Measurements from ENCODE around the gene HSPB1. TPM values are rescaled to one million over a fixed set of nuclear protein-coding genes. Genes with fewer than 3 reads are reported as not detected.
"Not testable (repeated sequence)": the region's sequence is repeated elsewhere in the genome, so short reads cannot be mapped to it uniquely, and the experiment has no call there.

Gene HSPB1
- total RNA-seq, 1 experiment from 2014 or later, result 422 TPM

- H3K9me3 ChIP-seq (ENCODE audit: control insufficient read depth, insufficient read depth, low read depth, low read length), result no peaks in the 10 kb centered on the region
- peak overlapping the region; percentile 57 for H3K27ac ChIP-seq (ENCODE audit: low read length)
- H3K4me3 ChIP-seq (ENCODE audit: low read depth in 2 of 2, low read length in 2 of 2), result no peak overlapping the region
- TF ChIP-seq SIN3A (IDR thresholded peaks at IDR 0.05; ENCODE audit: borderline replicate concordance, insufficient read depth, low read depth, low read length), result no peak
- no peak for TF ChIP-seq TCF7L2 (IDR thresholded peaks at IDR 0.05; ENCODE audit: low read depth, low read length)
- no peak for TF ChIP-seq CTCF (IDR thresholded peaks at IDR 0.05)
- TF ChIP-seq POLR2AphosphoS5 (IDR thresholded peaks at IDR 0.05; ENCODE audit: low read depth, low read length), result no peak
- TF ChIP-seq REST (IDR thresholded peaks at IDR 0.05; ENCODE audit: insufficient read depth in 1 of 2, low read depth in 2 of 2, low read length in 1 of 2), result no peak
- H3K4me1 ChIP-seq (ENCODE audit: control insufficient read depth, insufficient read depth, low read length), result peaks cover 36% of the 10 kb centered on the region
- BruUV-seq (replicated peaks), result no TSS peak
- no peak for DNase-seq (ENCODE audit: low read depth, low spot score)
- ChIA-PET CTCF (interaction anchor here (0.6 kb wide), 1 partner anchor 167 kb away, joined by 10 read pairs; no protein-coding TSS in a partner anchor), POLR2A (no interaction called here)
- ATAC-seq, result no peak
- H3K27me3 ChIP-seq (ENCODE audit: control insufficient read depth, insufficient read depth, low read length), result no peaks in the 10 kb centered on the region
- H3K36me3 ChIP-seq (ENCODE audit: control insufficient read depth, insufficient read depth, low read length), result no peaks in the 10 kb centered on the region
- intact Hi-C loops (cut with micrococcal nuclease; ENCODE audit: unreplicated experiment), result no loop called here
- in situ Hi-C loops (cut with HindIII; ENCODE audit: low pct_unique_long_range_greater_than_20kb, low sequenced_read_pairs), result no loop called here
Observed at GRCh38 chr7:76286842-76287403, 15.6 kb upstream of the HSPB1 start.

GRCh38 chr7:76290847-76291350 lies 11.6 kb upstream of the HSPB1 start:
- H3K9me3 ChIP-seq (ENCODE audit: control insufficient read depth, insufficient read depth, low read depth, low read length); in situ Hi-C loops (cut with HindIII; ENCODE audit: low pct_unique_long_range_greater_than_20kb, low sequenced_read_pairs); BruUV-seq (replicated peaks); H3K4me3 ChIP-seq (ENCODE audit: low read depth in 2 of 2, low read length in 2 of 2); DNase-seq (ENCODE audit: low read depth, low spot score); H3K27me3 ChIP-seq (ENCODE audit: control insufficient read depth, insufficient read depth, low read length); POLR2A ChIA-PET; H3K36me3 ChIP-seq (ENCODE audit: control insufficient read depth, insufficient read depth, low read length): not testable (repeated sequence)
- intact Hi-C loops (cut with micrococcal nuclease; ENCODE audit: unreplicated experiment), result loop anchor here (1.0 kb wide), 1 partner anchor 23 kb away; no protein-coding TSS in a partner anchor
- ATAC-seq, result peak; percentile 10
- Histone ChIP-seq H3K4me1 (ENCODE audit: control insufficient read depth, insufficient read depth, low read length) (peaks cover 61% of the 10 kb centered on the region), H3K27ac (ENCODE audit: low read length) (peak overlapping the region; percentile 96)
- CTCF ChIA-PET, result interaction anchor here (0.6 to 2.2 kb wide), 4 partner anchors 8 to 123 kb away, joined by 3 to 23 read pairs (median 4); no protein-coding TSS in a partner anchor

Data from Panc1 (cell line).